GM19239 (cell line): ENCODE data around the gene OGDH.
"Not testable (repeated sequence)": the region's sequence is repeated elsewhere in the genome, so short reads cannot be mapped to it uniquely, and the experiment has no call there.

ENCODE experiments used
- DNase-seq: peaks from one replicate; pipeline ENCODE4 v3.0.0; 2011; ENCODE audit warnings: low spot score; ENCODE audit not compliant: insufficient read length
- FAIRE-seq: peaks from 2 replicates; lab custom pipeline; 2011; peaks lifted over from hg19 to GRCh38; lab: Jason Lieb, UNC

OGDH gene

DNA sequence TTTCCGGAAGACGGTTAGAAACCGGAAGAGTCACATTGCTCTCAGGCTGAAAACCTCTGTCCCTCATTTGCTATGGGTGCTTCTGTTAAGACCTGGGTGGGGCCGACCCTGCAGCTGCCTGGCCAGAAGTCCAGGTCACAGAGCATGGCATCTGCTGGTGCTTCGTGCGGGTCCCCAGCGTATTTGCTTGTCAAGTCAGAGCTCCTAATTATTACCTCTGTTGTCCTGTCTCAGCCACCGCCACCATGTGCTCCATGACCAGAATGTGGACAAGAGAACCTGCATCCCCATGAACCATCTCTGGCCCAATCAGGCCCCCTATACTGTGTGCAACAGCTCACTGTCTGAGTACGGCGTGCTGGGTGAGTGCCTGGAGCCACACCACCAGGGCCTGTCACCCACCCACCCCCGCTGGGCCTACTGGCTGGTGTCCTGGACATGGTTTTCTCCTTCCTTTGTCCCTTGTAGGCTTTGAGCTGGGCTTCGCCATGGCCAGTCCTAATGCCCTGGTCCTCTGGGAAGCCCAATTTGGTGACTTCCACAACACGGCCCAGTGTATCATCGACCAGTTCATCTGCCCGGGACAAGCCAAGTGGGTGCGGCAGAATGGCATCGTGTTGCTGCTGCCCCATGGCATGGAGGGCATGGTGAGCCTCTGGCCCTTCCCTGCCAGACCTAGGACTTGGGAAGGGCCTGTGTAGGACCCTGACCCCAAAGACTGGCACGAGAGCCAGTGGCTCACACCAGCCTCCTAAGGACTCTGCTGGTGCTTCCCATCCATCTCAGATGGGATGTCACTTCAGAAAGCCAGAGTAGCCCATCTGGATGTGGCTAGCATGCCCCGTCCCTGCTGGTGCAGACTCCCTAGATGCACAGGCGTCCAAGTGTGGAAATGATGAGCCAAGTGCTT, 91.0 kb downstream of the OGDH start:
- FAIRE-seq: no peak
- DNase-seq: no peak

DNA sequence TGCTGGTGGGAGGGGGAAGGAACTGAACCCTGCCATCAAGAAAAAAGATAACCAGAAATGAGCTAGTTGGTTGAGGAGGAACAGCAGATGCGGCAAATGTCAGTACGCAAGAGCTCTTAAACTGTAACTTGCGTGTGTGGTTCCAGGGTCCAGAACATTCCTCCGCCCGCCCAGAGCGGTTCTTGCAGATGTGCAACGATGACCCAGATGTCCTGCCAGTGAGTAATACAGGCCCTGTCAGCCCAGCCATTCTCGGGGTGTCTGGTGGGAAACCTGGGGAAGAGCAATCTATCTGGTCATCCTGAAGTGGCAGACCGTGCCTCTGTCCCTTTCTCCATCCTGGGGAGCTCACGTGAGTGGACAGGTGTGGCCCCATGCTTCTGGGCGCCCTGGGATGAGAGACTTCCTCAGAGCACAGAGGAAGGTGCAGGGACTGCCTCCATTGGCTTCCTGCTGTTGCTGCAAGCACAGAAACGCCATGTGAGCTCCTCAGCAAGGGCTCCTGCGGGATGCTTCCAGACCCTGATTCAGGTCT, 91.7 kb downstream of the OGDH start:
- DNase-seq (no peak), FAIRE-seq (no peak)

- not testable (repeated sequence) for DNase-seq, FAIRE-seq
Observed at GRCh38 chr7:44699598-44699997, 93.2 kb downstream of the OGDH start.

- FAIRE-seq (no peak), DNase-seq (no peak)
Observed at GRCh38 chr7:44700322-44700721, 93.9 kb downstream of the OGDH start.

DNA sequence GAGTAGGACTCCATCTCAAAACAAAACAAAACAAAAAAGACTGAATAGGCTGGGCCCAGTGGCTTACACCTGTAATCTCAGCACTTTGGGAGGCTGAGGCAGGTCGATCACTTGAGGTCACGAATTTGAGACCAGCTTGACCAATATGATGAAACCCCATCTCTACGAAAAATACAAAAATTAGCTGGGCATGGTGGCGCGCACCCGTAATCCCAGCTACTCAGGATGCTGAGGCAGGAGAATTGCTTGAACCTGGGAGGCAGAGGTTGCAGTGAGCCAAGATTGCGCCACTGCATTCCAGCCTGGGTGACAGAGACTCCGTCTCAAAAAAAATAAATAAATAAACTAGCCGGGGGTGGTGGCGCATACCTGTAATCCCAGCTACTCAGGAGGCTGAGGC, 97.0 kb downstream of the OGDH start:
- not testable (repeated sequence) for FAIRE-seq, DNase-seq

DNA sequence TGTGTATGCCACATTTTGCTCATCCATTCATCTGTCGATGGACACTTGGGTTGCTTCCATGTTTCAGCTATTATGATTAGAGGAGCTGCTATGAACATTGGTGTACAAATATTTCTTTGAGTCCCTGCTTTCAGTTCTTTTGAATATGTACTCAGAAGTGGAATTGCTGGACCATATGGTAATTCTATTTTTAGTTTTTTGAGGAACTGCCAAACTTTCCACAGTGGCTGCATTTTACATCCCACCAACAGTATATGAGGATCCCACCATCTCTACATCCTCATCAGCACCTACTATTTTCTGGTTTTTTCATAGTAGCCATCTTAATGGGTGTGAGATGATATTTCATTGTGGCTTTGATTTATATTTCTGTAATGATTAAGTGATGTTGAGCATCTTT, 97.5 kb downstream of the OGDH start:
- no peak for FAIRE-seq

GRCh38 chr7:44705434-44705833, 99.0 kb downstream of the OGDH start:
- FAIRE-seq (no peak), DNase-seq (no peak)

More for the DNA sequence above, 97.5 kb downstream of the OGDH start:
- DNase-seq: no peak

DNA sequence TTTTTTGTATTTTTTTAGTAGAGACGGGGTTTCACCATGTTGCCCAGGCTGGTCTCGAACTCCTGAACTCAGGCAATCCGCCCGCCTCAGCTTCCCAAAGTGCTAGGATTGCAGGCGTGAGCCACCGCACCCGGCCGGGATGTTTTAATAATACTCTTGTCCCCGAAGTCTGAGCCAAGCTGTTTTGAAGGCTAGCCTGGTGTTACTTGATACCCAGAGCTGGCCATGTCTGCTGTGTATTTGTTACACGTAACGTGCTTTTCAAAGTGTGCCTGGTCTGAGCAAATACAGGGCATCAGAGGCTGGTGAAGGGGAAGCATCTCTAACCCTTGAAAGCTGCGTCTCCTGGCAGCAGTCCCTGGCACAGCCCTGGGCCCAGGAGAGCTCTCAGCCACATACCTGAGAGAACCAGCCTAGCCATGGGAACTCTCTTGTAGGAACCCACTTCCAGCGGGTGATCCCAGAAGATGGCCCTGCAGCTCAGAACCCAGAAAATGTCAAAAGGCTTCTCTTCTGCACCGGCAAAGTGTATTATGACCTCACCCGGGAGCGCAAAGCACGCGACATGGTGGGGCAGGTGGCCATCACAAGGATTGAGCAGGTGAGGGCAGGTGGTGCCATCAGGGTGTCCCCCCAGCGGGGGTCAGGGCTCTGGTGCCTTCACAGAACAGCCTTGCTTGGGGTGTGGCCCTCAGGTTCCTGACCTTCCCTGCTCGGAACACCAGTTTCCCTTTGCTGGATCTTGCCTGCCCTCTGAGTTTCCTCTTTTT, 100.5 kb downstream of the OGDH start:
- no peak for DNase-seq
- no peak for FAIRE-seq

DNA sequence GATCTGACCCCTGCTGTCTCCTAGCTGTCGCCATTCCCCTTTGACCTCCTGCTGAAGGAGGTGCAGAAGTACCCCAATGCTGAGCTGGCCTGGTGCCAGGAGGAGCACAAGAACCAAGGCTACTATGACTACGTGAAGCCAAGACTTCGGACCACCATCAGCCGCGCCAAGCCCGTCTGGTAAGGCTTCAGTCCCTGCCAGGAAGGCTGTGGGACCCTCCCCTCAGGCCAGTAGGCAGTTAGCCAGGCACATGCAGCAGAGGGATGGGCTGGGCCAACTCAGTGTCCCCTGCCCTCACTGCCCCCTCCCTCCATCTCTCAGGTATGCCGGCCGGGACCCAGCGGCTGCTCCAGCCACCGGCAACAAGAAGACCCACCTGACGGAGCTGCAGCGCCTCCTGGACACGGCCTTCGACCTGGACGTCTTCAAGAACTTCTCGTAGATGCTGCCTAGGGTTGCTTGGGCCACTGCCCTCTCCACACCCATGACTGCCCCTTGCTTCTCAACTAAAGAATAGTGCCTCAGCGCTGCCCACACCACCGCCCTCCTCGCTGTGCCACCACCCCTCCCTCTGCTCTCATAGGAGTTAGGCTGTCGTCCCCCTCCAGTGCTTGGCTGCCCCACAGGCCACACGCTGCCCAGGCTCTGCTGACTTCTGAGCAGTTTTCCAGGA, 101.3 kb downstream of the OGDH start:
- FAIRE-seq: no peak
- DNase-seq: no peak

- no peak for DNase-seq
- FAIRE-seq: no peak
Observed at GRCh38 chr7:44709011-44709915, 102.8 kb downstream of the OGDH start.

DNA sequence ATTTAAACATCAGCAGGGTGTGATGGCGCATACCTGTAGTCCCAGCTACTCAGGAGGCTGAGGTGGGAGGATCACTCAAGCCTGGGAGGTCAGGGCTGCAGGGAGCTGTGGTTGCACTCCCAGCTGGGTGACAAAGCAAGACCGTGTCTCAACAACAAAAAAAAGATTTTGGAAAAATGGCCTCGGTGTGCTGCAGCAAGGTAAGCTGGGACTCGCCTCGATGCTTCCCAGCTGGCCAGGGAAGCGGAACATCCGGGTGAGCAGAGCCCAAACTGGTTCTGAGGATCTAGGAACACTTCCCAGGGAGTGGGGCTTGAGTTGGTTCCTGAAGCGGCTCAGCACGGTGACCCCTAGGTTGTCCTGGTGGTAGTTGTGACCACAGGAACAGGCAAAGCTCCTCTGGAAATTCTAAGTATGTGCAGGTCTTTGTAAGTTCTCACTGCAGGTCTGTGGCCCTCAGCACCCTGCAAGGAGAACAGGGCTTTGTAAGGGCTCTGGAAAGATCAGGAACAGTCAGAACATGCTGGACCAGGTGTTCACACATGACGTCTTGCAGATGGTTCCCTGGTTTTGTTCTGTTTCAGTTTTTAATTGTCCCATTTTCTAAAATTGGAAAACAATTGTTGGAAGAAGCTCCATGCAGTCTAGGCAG, 103.6 kb downstream of the OGDH start:
- FAIRE-seq (no peak), DNase-seq (no peak)

GRCh38 chr7:44711528-44711927, 105.1 kb downstream of the OGDH start:
- DNase-seq: no peak
- FAIRE-seq: no peak

- FAIRE-seq (no peak), DNase-seq (no peak)
Observed at GRCh38 chr7:44712012-44712411, 105.6 kb downstream of the OGDH start.

GRCh38 chr7:44713141-44713540, 106.7 kb downstream of the OGDH start:
- DNase-seq: no peak
- FAIRE-seq: no peak

GRCh38 chr7:44713680-44714335, 107.4 kb downstream of the OGDH start:
- no peak for FAIRE-seq
- no peak for DNase-seq

DNA sequence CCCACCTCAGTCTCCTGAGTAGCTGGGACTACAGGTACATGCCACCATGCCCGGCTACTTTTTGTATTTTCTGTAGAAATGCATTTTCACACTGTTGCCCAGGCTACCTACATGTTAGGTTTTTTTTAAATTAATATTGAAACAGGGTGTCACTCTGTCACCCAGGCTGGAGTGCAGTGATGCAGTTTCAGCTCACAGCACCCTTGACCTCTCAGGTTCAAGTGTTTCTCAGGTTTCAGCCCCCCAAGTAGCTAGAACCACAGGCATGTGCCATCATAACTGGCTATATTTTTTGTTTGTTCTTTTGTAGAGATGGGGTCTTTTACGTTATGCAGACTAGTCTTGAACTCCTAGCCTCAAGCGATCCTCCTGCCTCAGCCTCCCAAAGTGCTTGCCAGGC, 109.8 kb downstream of the OGDH start:
- DNase-seq: no peak
- FAIRE-seq: no peak

DNA sequence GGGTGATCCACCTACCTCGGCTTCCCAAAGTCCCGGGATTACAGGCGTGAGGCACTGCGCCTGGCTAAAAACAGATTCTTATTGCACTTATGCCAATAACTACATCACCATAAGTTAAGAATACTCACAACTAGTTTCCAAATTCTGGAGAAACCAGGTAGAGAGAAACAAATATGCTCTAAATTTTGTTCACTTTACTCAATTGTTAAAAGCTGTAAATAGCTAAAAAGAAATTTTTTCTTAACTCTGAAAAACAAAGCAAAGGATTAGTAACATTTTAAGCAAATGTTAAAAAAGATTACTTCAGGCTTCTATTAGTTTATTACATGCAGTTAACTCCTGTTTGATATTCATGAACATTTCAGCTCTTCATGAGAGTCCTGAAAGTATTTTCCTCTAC, 113.9 kb downstream of the OGDH start:
- no peak for DNase-seq
- no peak for FAIRE-seq

DNA sequence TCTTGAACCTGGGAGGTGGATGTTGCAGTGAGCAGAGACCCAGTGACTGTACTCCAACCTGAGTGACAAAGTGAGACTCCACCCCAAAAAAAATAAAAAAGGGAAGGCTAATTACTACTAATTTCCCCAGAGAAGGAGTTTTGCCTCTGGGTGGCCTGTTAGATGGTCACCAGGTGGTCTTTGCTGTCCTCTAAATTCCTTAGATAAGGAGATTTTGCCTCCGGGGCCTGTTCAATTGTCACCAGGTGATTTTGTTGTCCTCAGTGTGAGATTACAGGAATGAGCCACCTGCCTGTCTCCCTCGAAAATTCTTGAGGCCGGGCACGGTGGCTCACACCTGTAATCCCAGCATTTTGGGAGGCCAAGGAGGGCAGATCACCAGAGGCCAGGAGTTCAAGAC, 117.8 kb downstream of the OGDH start:
- FAIRE-seq (no peak), DNase-seq (no peak)
